Breast epithelium (tissue), 4 donors: ENCODE results near the gene HNRNPF. TPM values are rescaled to one million over a fixed set of nuclear protein-coding genes. Genes with fewer than 3 reads are reported as not detected.
"Not testable (repeated sequence)": the region's sequence is repeated elsewhere in the genome, so short reads cannot be mapped to it uniquely, and the experiment has no call there.

ENCODE experiments used
- DNase-seq, 2 donors: peaks; one replicate each; pipeline ENCODE4 v3.0.0-alpha.2; 2019; ENCODE audit warnings: low spot score in 2 of 2
- H3K27ac ChIP-seq, 2 donors: fragments of 200-600 bp; sonication (generic) in 1 of 2; one replicate each; pipeline ENCODE4 v1.5.1; 2016 to 2019; ENCODE audit warnings: mild to moderate bottlenecking in 1 of 2
- H3K27me3 ChIP-seq, 2 donors: fragments of 200-600 bp; sonication (generic) in 1 of 2; one replicate each; pipeline versions ENCODE4 v1.5.1 to v1.6.0; 2017 to 2019; ENCODE audit warnings: control low read depth in 1 of 2, mild to moderate bottlenecking in 1 of 2
- H3K36me3 ChIP-seq: fragments of 200-600 bp; one replicate; pipeline ENCODE4 v1.5.1; 2019
- H3K4me1 ChIP-seq, 2 donors: fragments of 200-600 bp; sonication (generic); one replicate each; pipeline ENCODE4 v1.5.1; 2016 to 2019; ENCODE audit warnings: control low read depth in 1 of 2
- H3K4me3 ChIP-seq, 3 donors: fragments of 200-600 bp; sonication (generic); 1 replicate in 2 of 3; 2 replicates in 1 of 3; pipeline ENCODE4 v1.5.1; 2016 to 2019; ENCODE audit warnings: mild to moderate bottlenecking in 3 of 3, moderate library complexity in 2 of 3
- H3K9me3 ChIP-seq, 2 donors: fragments of 200-600 bp; sonication (generic) in 1 of 2; one replicate each; pipeline ENCODE4 v1.5.1; 2016 to 2019; ENCODE audit warnings: control low read depth in 1 of 2
- CTCF ChIP-seq, 3 donors: fragments of 450-650 bp; IDR thresholded peaks; one replicate each; pipeline ENCODE4 v1.5.1; 2016 to 2017; ENCODE audit warnings: antibody characterized with exemption in 3 of 3, mild to moderate bottlenecking in 3 of 3, moderate library complexity in 3 of 3
- POLR2A ChIP-seq: fragments of 450-650 bp; IDR thresholded peaks from one replicate; pipeline ENCODE4 v1.6.1; 2016; ENCODE audit warnings: antibody characterized with exemption, mild to moderate bottlenecking, moderate library complexity
- POLR2AphosphoS5 ChIP-seq, 3 donors: sonication (generic); formaldehyde crosslinking; IDR thresholded peaks; one replicate each; pipeline ENCODE4 v1.6.1; 2017; ENCODE audit warnings: antibody characterized with exemption in 3 of 3
- intact Hi-C: fragments of 100-400 bp; cut with DNase I; formaldehyde crosslinking; loops from one replicate; pipeline ENCODE4 v1.15.1; 2023; ENCODE audit warnings: low total_unique reads
- total RNA-seq, 3 donors: library from RNA; depleted of rRNA; stranded (reverse); fragments of >200 nt; gene quantifications; one replicate each; pipeline ENCODE4 v1.1.0, GENCODE V29; 2016

Gene HNRNPF
- total RNA-seq, 3 donors from 2014 or later: 175 to 213 (median 207) TPM

DNA sequence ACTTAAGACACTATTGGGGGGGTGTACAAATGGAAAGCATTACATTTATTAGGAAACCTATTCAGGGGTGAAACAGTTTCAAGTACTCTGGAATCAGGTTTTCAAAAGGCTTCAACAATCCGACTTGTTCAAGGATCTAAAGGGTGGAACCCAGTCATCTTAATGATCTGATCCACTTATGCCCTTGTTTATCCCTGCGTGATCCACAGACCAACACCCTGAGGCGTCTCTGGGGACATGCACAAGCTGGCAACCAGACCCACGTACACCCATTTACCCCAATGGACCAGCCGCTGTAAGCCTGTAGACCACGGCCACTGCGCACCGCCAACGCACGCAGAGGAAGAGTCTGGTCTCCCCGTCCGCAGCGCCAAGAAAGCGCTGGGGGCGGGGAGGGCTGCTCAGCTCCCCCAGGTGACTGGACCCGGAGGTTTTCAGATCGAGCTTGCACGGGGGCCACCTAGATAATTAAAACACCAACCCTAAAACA lies 13.4 kb downstream of the HNRNPF start:
- Histone ChIP-seq H3K27me3 (no peaks in the 10 kb centered on the region), H3K9me3 (no peaks in the 10 kb centered on the region), H3K4me3 (peak overlapping the region; percentile 72 to 84 (median 80)), H3K36me3 (no peaks in the 10 kb centered on the region), H3K4me1 (peaks cover 0 to 18% of the 10 kb centered on the region in 2 donors), H3K27ac (peak overlapping the region; percentile 97 to 99)
- TF ChIP-seq POLR2A: no peak
- TF ChIP-seq POLR2AphosphoS5 (IDR thresholded peaks at IDR 0.05): no peak
- TF ChIP-seq CTCF (IDR thresholded peaks at IDR 0.05): no peak
- intact Hi-C loops: no loop called here
- DNase-seq: no peak

- Histone ChIP-seq H3K27me3 (no peaks in the 10 kb centered on the region), H3K36me3 (no peaks in the 10 kb centered on the region)
These were observed 14.1 kb downstream of the HNRNPF start for GRCh38 chr10:43394868-43395267.

GRCh38 chr10:43393606-43394360 lies 15.2 kb downstream of the HNRNPF start:
- Histone ChIP-seq H3K9me3 (no peaks in the 10 kb centered on the region), H3K27me3 (no peaks in the 10 kb centered on the region), H3K4me1 (peaks cover 0 to 10% of the 10 kb centered on the region in 2 donors), H3K36me3 (no peaks in the 10 kb centered on the region), H3K27ac (no peak overlapping the region), H3K4me3 (no peak overlapping the region)
- intact Hi-C loops: no loop called here
- TF ChIP-seq POLR2A (no peak), CTCF (IDR thresholded peaks at IDR 0.05) (no peak), POLR2AphosphoS5 (IDR thresholded peaks at IDR 0.05) (no peak)
- no peak for DNase-seq

More at GRCh38 chr10:43394868-43395267, 14.1 kb downstream of the HNRNPF start:
- no peak for DNase-seq
- intact Hi-C loops: no loop called here
- H3K9me3 ChIP-seq: no peaks in the 10 kb centered on the region
- peak overlapping the region in 2 of 3 donors; percentile 72 to 80 for H3K4me3 ChIP-seq
- H3K27ac ChIP-seq: peak overlapping the region in 1 of 2 donors; percentile 99
- TF ChIP-seq POLR2AphosphoS5 (IDR thresholded peaks at IDR 0.05): no peak
- TF ChIP-seq CTCF (IDR thresholded peaks at IDR 0.05): no peak
- TF ChIP-seq POLR2A: no peak
- peaks cover 0 to 18% of the 10 kb centered on the region in 2 donors for H3K4me1 ChIP-seq

DNA sequence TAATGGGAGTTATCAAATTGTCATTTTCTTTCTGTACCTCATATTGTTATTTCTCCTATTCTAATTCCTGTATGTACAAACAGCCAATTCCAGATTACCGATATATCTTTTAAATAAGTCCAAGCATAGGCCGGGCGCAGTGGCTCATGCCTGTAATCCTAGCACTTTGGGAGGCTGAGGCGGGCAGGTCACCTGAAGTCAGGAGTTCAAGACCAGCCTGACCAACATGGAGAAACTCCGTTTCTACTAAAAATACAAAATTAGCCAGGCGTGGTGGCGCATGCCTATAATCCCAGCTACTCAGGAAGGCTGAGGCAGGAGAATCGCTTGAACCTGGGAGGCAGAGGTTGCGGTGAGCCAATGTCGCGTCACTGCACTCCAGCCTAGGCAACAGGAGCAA lies 15.8 kb downstream of the HNRNPF start:
- H3K9me3 ChIP-seq, H3K27me3 ChIP-seq, H3K27ac ChIP-seq, H3K4me1 ChIP-seq, intact Hi-C loops, H3K4me3 ChIP-seq, H3K36me3 ChIP-seq, DNase-seq: not testable (repeated sequence)

- Histone ChIP-seq H3K27me3 (no peaks in the 10 kb centered on the region), H3K27ac (no peak overlapping the region), H3K4me1 (peaks cover 0 to 2% of the 10 kb centered on the region in 2 donors), H3K36me3 (no peaks in the 10 kb centered on the region), H3K4me3 (no peak overlapping the region), H3K9me3 (no peaks in the 10 kb centered on the region)
- TF ChIP-seq POLR2A: no peak
- no peak for TF ChIP-seq CTCF (IDR thresholded peaks at IDR 0.05)
- TF ChIP-seq POLR2AphosphoS5 (IDR thresholded peaks at IDR 0.05): no peak
- intact Hi-C loops: no loop called here
- DNase-seq: no peak
These were observed 16.2 kb downstream of the HNRNPF start for GRCh38 chr10:43392748-43393147.
